ENCODE results near the gene TM2D3.

DNA sequence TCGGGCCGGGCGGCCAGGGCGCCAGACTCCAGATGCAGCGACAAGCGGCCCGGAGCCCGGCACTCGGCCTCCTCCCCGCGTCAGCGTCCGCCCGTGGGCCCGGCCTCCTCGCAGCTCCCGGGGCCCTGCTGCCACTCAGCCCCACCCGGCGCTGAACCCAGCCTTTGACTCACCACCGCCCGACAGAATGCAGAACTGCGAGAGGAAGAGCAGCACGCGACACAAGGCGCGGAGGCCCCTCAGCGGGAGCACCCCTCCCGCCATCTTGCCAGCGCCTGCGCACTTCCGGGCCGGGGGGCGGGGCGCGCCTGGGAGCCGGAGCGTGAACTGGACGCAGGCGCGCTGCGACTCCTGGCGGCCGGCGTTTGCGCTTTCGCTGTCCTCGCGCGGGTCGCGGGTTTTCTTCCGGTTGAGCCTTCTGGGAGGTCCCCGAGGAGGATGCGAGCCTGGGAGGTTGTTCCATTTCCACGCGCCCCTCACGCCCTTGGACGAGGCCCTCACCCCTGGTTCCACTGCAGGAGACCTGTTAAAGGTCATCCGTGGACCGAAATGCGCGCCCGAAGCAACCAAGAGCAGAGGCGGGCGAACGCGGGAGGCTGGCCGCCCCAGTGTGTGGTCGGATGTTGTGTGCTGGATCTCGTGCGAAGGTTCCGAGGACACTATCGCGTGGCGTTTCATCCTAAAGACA lies at the start of gene TM2D3:
- TF ChIP-seq, protein P1, sequence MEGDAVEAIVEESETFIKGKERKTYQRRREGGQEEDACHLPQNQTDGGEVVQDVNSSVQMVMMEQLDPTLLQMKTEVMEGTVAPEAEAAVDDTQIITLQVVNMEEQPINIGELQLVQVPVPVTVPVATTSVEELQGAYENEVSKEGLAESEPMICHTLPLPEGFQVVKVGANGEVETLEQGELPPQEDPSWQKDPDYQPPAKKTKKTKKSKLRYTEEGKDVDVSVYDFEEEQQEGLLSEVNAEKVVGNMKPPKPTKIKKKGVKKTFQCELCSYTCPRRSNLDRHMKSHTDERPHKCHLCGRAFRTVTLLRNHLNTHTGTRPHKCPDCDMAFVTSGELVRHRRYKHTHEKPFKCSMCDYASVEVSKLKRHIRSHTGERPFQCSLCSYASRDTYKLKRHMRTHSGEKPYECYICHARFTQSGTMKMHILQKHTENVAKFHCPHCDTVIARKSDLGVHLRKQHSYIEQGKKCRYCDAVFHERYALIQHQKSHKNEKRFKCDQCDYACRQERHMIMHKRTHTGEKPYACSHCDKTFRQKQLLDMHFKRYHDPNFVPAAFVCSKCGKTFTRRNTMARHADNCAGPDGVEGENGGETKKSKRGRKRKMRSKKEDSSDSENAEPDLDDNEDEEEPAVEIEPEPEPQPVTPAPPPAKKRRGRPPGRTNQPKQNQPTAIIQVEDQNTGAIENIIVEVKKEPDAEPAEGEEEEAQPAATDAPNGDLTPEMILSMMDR (IDR thresholded peaks at IDR 0.05; ENCODE audit: low read length) = peak; percentile 64
- TF ChIP-seq EZH2 (optimal IDR thresholded peaks at IDR 0.05; ENCODE audit: low read depth, low read length) = no peak
